K562 (cell line): ENCODE measurements around the gene HAND2. TPM values are rescaled to one million over a fixed set of nuclear protein-coding genes. Genes with fewer than 3 reads are reported as not detected.
A peak's percentile ranks its signal among the peaks of the same experiment; 100 is the strongest.

Source experiments
- ATAC-seq: fragments of 200-7000 bp; cut with Tn5 transposase; 3 replicates; pipeline ENCODE4 v1.9.1; 2020; ENCODE audit warnings: moderate library complexity
- BruUV-seq: library from RNA; stranded (reverse); fragments of 400-500 nt; replicated peaks from 2 replicates; lab custom pipeline; 2021; lab: Mats Ljungman, UMichigan
- CTCF ChIA-PET: fragments of 300-600 bp; formaldehyde crosslinking; extraction: SDS; loops from one replicate; lab custom pipeline; 2021; ENCODE audit warnings: low intra/inter-chr PET ratio; lab: Yijun Ruan, JAX
- POLR2A ChIA-PET: fragments of 300-600, 350-650 bp; sonication (Branson Sonifier 250); formaldehyde crosslinking; extraction: SDS; loops from one replicate; lab custom pipeline; 2021; ENCODE audit warnings: antibody characterized with exemption, inconsistent platforms; lab: Yijun Ruan, JAX
- DNase-seq, 4 experiments: peaks; one replicate each; pipeline versions ENCODE4 v3.0.0 to v3.0.0-alpha.2; 2011 to 2018; ENCODE audit warnings: low spot score in 3 of 4, mixed read lengths in 3 of 4; ENCODE audit errors: extremely low read depth in 1 of 4
- FAIRE-seq: peaks from 2 replicates; lab custom pipeline; 2011; peaks lifted over from hg19 to GRCh38; lab: Jason Lieb, UNC
- H2AFZ ChIP-seq: 2 replicates; pipeline ENCODE4 v1.6.0; 2011; ENCODE audit warnings: low read depth, low read length, control low read depth, inconsistent platforms
- H3K27ac ChIP-seq: fragments of 200-600 bp; 3 replicates; pipeline ENCODE4 v1.8.0; 2011; ENCODE audit warnings: low read depth, mild to moderate bottlenecking, control low read depth, inconsistent platforms, low read length, moderate library complexity, mixed read lengths; ENCODE audit errors: extremely low read depth
- H3K27me3 ChIP-seq, 2 experiments: fragments of 300-600 bp in 1 of 2; 2 replicates in 1 of 2; 3 replicates in 1 of 2; pipeline versions ENCODE4 v1.6.0 to v1.8.0; 2011; ENCODE audit warnings: inconsistent platforms in 2 of 2, low read length in 2 of 2, mild to moderate bottlenecking in 1 of 2, mixed read lengths in 1 of 2, moderate library complexity in 1 of 2; ENCODE audit not compliant: control insufficient read depth in 2 of 2, insufficient read depth in 2 of 2
- H3K36me3 ChIP-seq: fragments of 300-600 bp; 3 replicates; pipeline ENCODE4 v1.8.0; 2011; ENCODE audit warnings: mild to moderate bottlenecking, low read length, inconsistent platforms; ENCODE audit not compliant: control insufficient read depth, insufficient read depth
- H3K4me1 ChIP-seq, 2 experiments: fragments of 200-600 bp in 1 of 2; replicated peaks in 1 of 2; 2 replicates in 1 of 2; 3 replicates in 1 of 2; pipeline versions ENCODE4 v1.5.1 to v1.8.0; 2011; ENCODE audit warnings: inconsistent platforms in 2 of 2, low read length in 2 of 2, mild to moderate bottlenecking in 1 of 2, mixed read lengths in 1 of 2, moderate library complexity in 1 of 2; ENCODE audit not compliant: control insufficient read depth in 2 of 2, insufficient read depth in 2 of 2
- H3K4me2 ChIP-seq: 2 replicates; pipeline ENCODE4 v1.6.1; 2011; ENCODE audit warnings: low read length, control low read depth, inconsistent platforms, mixed read lengths; ENCODE audit not compliant: insufficient read depth
- H3K4me3 ChIP-seq: fragments of 200-600 bp; sonication (generic), shearing (Covaris generic); 2 replicates; pipeline ENCODE4 v1.5.1; 2016; ENCODE audit warnings: control low read depth, inconsistent platforms
- H3K79me2 ChIP-seq: fragments of 200-600 bp; 3 replicates; pipeline ENCODE4 v1.8.0; 2011; ENCODE audit warnings: low read length, inconsistent platforms; ENCODE audit not compliant: control insufficient read depth, insufficient read depth
- H3K9ac ChIP-seq, 2 experiments: 2 replicates each; pipeline versions ENCODE4 v1.6.0 to v1.6.1; 2011; ENCODE audit warnings: low read depth in 2 of 2, low read length in 2 of 2, control low read depth in 1 of 2, inconsistent platforms in 1 of 2, mild to moderate bottlenecking in 1 of 2, mixed read lengths in 1 of 2; ENCODE audit not compliant: insufficient read depth in 1 of 2
- H3K9me1 ChIP-seq: one replicate; pipeline ENCODE4 v1.6.0; 2011; ENCODE audit warnings: inconsistent platforms, mild to moderate bottlenecking, low read length, moderate library complexity; ENCODE audit not compliant: control insufficient read depth, insufficient read depth
- H3K9me3 ChIP-seq: replicated peaks from 2 replicates; pipeline ENCODE4 v1.5.1; 2011; ENCODE audit warnings: low read depth, low read length, inconsistent platforms; ENCODE audit not compliant: control insufficient read depth, insufficient read depth
- H4K20me1 ChIP-seq: replicated peaks from 2 replicates; pipeline ENCODE4 v1.6.1; 2011; ENCODE audit warnings: low read length, inconsistent platforms, mixed read lengths; ENCODE audit not compliant: control insufficient read depth, insufficient read depth
- ARID1B ChIP-seq: fragments of 450-650 bp; IDR thresholded peaks from 2 replicates; pipeline ENCODE4 v1.6.1; 2016; ENCODE audit warnings: antibody characterized with exemption, mild to moderate bottlenecking, inconsistent platforms
- CBFA2T2 ChIP-seq: fragments of 450-650 bp; conservative IDR thresholded peaks from 2 replicates; pipeline ENCODE4 v1.6.1; 2017; ENCODE audit warnings: mild to moderate bottlenecking
- DPF2 ChIP-seq: fragments of 450-650 bp; IDR thresholded peaks from 2 replicates; pipeline ENCODE4 v1.6.1; 2016
- HDAC2 ChIP-seq: fragments of 450-650 bp; IDR thresholded peaks from 2 replicates; pipeline ENCODE4 v1.6.1; 2016; ENCODE audit warnings: mild to moderate bottlenecking
- KDM1A ChIP-seq, 2 experiments: fragments of 450-650 bp; IDR thresholded peaks; 2 replicates each; pipeline ENCODE4 v1.6.1; 2016; ENCODE audit warnings: mild to moderate bottlenecking in 2 of 2
- MTA2 ChIP-seq: fragments of 450-650 bp; IDR thresholded peaks from 2 replicates; pipeline ENCODE4 v1.6.1; 2016; ENCODE audit warnings: low read depth
- NCOR1 ChIP-seq: fragments of 450-650 bp; IDR thresholded peaks from 2 replicates; pipeline ENCODE4 v1.6.1; 2016; ENCODE audit warnings: mild to moderate bottlenecking, moderate library complexity
- PHF21A ChIP-seq: fragments of 450-650 bp; IDR thresholded peaks from 2 replicates; pipeline ENCODE4 v1.6.1; 2017; ENCODE audit warnings: low read depth, borderline replicate concordance
- RFX1 ChIP-seq: fragments of 450-650 bp; IDR thresholded peaks from 2 replicates; pipeline ENCODE4 v1.6.1; 2016; ENCODE audit warnings: mild to moderate bottlenecking, moderate library complexity
- SMARCA4 ChIP-seq: fragments of 450-650 bp; IDR thresholded peaks from 2 replicates; pipeline ENCODE4 v1.6.1; 2016
- STAT5A ChIP-seq: IDR thresholded peaks from 2 replicates; pipeline ENCODE4 v1.6.1; 2012; ENCODE audit warnings: low read length, inconsistent platforms, borderline replicate concordance
- TAL1 ChIP-seq: fragments of 450-650 bp; IDR thresholded peaks from 2 replicates; pipeline ENCODE4 v1.6.1; 2016; ENCODE audit warnings: mild to moderate bottlenecking
- TEAD4 ChIP-seq, 2 experiments: sonication (generic) in 1 of 2; formaldehyde crosslinking in 1 of 2; IDR thresholded peaks; 2 replicates each; pipeline versions ENCODE4 v1.6.1 to v1.8.0; 2012 to 2022; ENCODE audit warnings: borderline replicate concordance in 1 of 2, inconsistent platforms in 1 of 2, low read length in 1 of 2, mild to moderate bottlenecking in 1 of 2, missing genetic modification reagents in 1 of 2
- WHSC1 ChIP-seq: IDR thresholded peaks from one replicate; pipeline ENCODE4 v1.6.1; 2012; ENCODE audit warnings: low read length, control low read depth, inconsistent platforms
- whole genome bisulfite sequencing: fragments of 100-300 bp; shearing (Covaris generic); methylation state at CpG from one replicate; pipeline ENCODE4 v1.1.6; 2016; ENCODE audit warnings: low coverage, mixed read lengths; ENCODE audit not compliant: insufficient coverage; ENCODE audit errors: missing lambda C conversion rate; 5-methylcytosine and 5-hydroxymethylcytosine counted together
- in situ Hi-C: fragments of 300-500 bp; cut with MboI; formaldehyde crosslinking; loops from 4 replicates; pipeline ENCODE4 v1.15.0; 2018; ENCODE audit warnings: inconsistent platforms, mixed read lengths
- intact Hi-C: fragments of 100-400 bp; cut with micrococcal nuclease; formaldehyde crosslinking; loops from 2 replicates; pipeline ENCODE4 v1.14.2; 2022
- polyA plus RNA-seq, 8 experiments: library from polyadenylated mRNA; depleted of rRNA in 4 of 8; stranded (reverse) in 5 of 8; unstranded in 3 of 8; fragments of >200 nt; fragmentation: Nextera tagmentation in 2 of 8; fragmentation: Illumina TruSeq in 1 of 8; extraction: Ambion mirVana in 2 of 8; extraction: Trizol in 1 of 8; gene quantifications; 2 replicates each; pipeline versions ENCODE4 v1.2.1 to v1.2.3, GENCODE V29; 2011 to 2014; ENCODE audit warnings: inconsistent platforms in 1 of 8, missing spikeins in 1 of 8
- total RNA-seq, 7 experiments: library from RNA; depleted of rRNA in 6 of 7; stranded (reverse); fragments of >200 nt in 6 of 7; fragmentation: Illumina TruSeq in 2 of 7; extraction: Trizol in 2 of 7; gene quantifications; 2 replicates each; pipeline versions ENCODE4 v1.2.1 to v1.2.3, GENCODE V29; 2011 to 2021; ENCODE audit warnings: low replicate concordance in 1 of 7
- TF ChIP-seq, protein P1 (sequence below): sonication (generic); formaldehyde crosslinking; IDR thresholded peaks from 2 replicates; pipeline ENCODE4 v1.8.1; 2023; ENCODE audit warnings: missing genetic modification reagents, mild to moderate bottlenecking, borderline replicate concordance
- TF ChIP-seq, protein P2 (sequence below): fragments of 250-450 bp; sonication (Bioruptor Pico); IDR thresholded peaks from 2 replicates; pipeline ENCODE4 v1.8.0; 2022; ENCODE audit warnings: moderate library complexity, mild to moderate bottlenecking, inconsistent platforms
- TF ChIP-seq, protein P3 (sequence below), 2 experiments: fragments of 200-800 bp in 1 of 2; sonication (Bioruptor generic) in 1 of 2; sonication (generic) in 1 of 2; formaldehyde crosslinking in 1 of 2; IDR thresholded peaks in 1 of 2; conservative IDR thresholded peaks in 1 of 2; 2 replicates each; pipeline versions ENCODE4 v1.5.0 to v1.6.1; 2016 to 2020; ENCODE audit warnings: missing compliant biosample characterization in 1 of 2, missing genetic modification characterization in 1 of 2, missing genetic modification reagents in 1 of 2

HAND2 gene
- total and polyA plus RNA-seq, 9 of the 15 experiments (the other 6 are each of a cell fraction or from before 2014, with no cell fraction given): 1.7 to 12.8 (median 4.9) TPM

GRCh38 chr4:173546776-173547175 is 16.7 kb upstream of the HAND2 start:
- intact Hi-C loops (no loop called here), in situ Hi-C loops (no loop called here)
- CTCF ChIA-PET: no interaction called here
- TF ChIP-seq, protein P1, sequence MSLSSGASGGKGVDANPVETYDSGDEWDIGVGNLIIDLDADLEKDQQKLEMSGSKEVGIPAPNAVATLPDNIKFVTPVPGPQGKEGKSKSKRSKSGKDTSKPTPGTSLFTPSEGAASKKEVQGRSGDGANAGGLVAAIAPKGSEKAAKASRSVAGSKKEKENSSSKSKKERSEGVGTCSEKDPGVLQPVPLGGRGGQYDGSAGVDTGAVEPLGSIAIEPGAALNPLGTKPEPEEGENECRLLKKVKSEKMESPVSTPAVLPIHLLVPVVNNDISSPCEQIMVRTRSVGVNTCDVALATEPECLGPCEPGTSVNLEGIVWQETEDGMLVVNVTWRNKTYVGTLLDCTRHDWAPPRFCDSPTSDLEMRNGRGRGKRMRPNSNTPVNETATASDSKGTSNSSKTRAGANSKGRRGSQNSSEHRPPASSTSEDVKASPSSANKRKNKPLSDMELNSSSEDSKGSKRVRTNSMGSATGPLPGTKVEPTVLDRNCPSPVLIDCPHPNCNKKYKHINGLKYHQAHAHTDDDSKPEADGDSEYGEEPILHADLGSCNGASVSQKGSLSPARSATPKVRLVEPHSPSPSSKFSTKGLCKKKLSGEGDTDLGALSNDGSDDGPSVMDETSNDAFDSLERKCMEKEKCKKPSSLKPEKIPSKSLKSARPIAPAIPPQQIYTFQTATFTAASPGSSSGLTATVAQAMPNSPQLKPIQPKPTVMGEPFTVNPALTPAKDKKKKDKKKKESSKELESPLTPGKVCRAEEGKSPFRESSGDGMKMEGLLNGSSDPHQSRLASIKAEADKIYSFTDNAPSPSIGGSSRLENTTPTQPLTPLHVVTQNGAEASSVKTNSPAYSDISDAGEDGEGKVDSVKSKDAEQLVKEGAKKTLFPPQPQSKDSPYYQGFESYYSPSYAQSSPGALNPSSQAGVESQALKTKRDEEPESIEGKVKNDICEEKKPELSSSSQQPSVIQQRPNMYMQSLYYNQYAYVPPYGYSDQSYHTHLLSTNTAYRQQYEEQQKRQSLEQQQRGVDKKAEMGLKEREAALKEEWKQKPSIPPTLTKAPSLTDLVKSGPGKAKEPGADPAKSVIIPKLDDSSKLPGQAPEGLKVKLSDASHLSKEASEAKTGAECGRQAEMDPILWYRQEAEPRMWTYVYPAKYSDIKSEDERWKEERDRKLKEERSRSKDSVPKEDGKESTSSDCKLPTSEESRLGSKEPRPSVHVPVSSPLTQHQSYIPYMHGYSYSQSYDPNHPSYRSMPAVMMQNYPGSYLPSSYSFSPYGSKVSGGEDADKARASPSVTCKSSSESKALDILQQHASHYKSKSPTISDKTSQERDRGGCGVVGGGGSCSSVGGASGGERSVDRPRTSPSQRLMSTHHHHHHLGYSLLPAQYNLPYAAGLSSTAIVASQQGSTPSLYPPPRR (CRISPR knock-in tag): no peak
- TF ChIP-seq STAT5A: peak; percentile 53; the same call in 1 of the 2 replicates
- TF ChIP-seq ARID1B: peak; percentile 84
- TF ChIP-seq, protein P2, sequence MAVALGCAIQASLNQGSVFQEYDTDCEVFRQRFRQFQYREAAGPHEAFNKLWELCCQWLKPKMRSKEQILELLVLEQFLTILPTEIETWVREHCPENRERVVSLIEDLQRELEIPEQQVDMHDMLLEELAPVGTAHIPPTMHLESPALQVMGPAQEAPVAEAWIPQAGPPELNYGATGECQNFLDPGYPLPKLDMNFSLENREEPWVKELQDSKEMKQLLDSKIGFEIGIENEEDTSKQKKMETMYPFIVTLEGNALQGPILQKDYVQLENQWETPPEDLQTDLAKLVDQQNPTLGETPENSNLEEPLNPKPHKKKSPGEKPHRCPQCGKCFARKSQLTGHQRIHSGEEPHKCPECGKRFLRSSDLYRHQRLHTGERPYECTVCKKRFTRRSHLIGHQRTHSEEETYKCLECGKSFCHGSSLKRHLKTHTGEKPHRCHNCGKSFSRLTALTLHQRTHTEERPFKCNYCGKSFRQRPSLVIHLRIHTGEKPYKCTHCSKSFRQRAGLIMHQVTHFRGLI: no peak
- TF ChIP-seq HDAC2: 0 out of 2 replicates have a peak, but pooled peaks have one; percentile 29
- TF ChIP-seq KDM1A (IDR thresholded peaks at IDR 0.05): peak; percentile 87 to 93
- TF ChIP-seq SMARCA4: peak; percentile 67
- peak; percentile 46; the same call in 1 of the 2 replicates for TF ChIP-seq NCOR1
- TF ChIP-seq, protein P3, sequence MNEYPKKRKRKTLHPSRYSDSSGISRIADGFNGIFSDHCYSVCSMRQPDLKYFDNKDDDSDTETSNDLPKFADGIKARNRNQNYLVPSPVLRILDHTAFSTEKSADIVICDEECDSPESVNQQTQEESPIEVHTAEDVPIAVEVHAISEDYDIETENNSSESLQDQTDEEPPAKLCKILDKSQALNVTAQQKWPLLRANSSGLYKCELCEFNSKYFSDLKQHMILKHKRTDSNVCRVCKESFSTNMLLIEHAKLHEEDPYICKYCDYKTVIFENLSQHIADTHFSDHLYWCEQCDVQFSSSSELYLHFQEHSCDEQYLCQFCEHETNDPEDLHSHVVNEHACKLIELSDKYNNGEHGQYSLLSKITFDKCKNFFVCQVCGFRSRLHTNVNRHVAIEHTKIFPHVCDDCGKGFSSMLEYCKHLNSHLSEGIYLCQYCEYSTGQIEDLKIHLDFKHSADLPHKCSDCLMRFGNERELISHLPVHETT (CRISPR knock-in tag; conservative IDR thresholded peaks at IDR 0.05 in 1 of 2, IDR thresholded peaks at IDR 0.05 in 1 of 2): no peak
- TF ChIP-seq WHSC1: no peak
- TF ChIP-seq RFX1: peak; percentile 14; the same call in 1 of the 2 replicates
- TF ChIP-seq TAL1: peak; percentile 74
- peak; percentile 59 for TF ChIP-seq CBFA2T2
- no peak for TF ChIP-seq PHF21A
- peak; percentile 38; the same call in 1 of the 2 replicates for TF ChIP-seq MTA2
- TF ChIP-seq TEAD4 (IDR thresholded peaks at IDR 0.05; ENCODE audit: low read length): peak; percentile 85
- TF ChIP-seq TEAD4 (CRISPR knock-in tag; IDR thresholded peaks at IDR 0.05; ENCODE audit: borderline replicate concordance): no peak
- TF ChIP-seq DPF2: peak; percentile 80

More at GRCh38 chr4:173546776-173547175, 16.7 kb upstream of the HAND2 start:
- Histone ChIP-seq H3K79me2 (no peaks in the 10 kb centered on the region), H3K4me1 (peaks cover 0 to 7% of the 10 kb centered on the region in 2 experiments; a peak in 1 of 5 replicates), H3K27ac (no peak overlapping the region), H3K4me3 (no peak overlapping the region), H3K36me3 (no peaks in the 10 kb centered on the region), H3K9me3 (no peaks in the 10 kb centered on the region), H4K20me1 (no peaks in the 10 kb centered on the region), H3K9me1 (no peaks in the 10 kb centered on the region), H3K27me3 (no peaks in the 10 kb centered on the region), H2AFZ (no peak overlapping the region), H3K4me2 (peak overlapping the region; percentile 6; the same call in 1 of the 2 replicates), H3K9ac (no peak overlapping the region)
- DNase-seq (peak in 2 of 4 experiments; percentile 58 to 59), ATAC-seq (peak; percentile 84), FAIRE-seq (peak; percentile 35)
- POLR2A ChIA-PET: interaction anchor here (0.6 to 1.2 kb wide), 3 partner anchors 17 to 590 kb away, joined by 3 read pairs; partner anchors contain the start of gene HAND2
- BruUV-seq: no TSS peak
- WGBS: 0% methylated on average over 2 of the region's 2 CpGs
